ENCODE data around the gene CCNDBP1.

Gene CCNDBP1, protein sequence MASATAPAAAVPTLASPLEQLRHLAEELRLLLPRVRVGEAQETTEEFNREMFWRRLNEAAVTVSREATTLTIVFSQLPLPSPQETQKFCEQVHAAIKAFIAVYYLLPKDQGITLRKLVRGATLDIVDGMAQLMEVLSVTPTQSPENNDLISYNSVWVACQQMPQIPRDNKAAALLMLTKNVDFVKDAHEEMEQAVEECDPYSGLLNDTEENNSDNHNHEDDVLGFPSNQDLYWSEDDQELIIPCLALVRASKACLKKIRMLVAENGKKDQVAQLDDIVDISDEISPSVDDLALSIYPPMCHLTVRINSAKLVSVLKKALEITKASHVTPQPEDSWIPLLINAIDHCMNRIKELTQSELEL

GRCh38 chr15:43185157-43186002 lies at the start of gene CCNDBP1:
TSS of gene CCNDBP1 (plus strand) at chr15:43185403. CDS start at chr15:43185499, 96 bp downstream.
- TF ChIP-seq, protein P1, sequence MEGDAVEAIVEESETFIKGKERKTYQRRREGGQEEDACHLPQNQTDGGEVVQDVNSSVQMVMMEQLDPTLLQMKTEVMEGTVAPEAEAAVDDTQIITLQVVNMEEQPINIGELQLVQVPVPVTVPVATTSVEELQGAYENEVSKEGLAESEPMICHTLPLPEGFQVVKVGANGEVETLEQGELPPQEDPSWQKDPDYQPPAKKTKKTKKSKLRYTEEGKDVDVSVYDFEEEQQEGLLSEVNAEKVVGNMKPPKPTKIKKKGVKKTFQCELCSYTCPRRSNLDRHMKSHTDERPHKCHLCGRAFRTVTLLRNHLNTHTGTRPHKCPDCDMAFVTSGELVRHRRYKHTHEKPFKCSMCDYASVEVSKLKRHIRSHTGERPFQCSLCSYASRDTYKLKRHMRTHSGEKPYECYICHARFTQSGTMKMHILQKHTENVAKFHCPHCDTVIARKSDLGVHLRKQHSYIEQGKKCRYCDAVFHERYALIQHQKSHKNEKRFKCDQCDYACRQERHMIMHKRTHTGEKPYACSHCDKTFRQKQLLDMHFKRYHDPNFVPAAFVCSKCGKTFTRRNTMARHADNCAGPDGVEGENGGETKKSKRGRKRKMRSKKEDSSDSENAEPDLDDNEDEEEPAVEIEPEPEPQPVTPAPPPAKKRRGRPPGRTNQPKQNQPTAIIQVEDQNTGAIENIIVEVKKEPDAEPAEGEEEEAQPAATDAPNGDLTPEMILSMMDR (IDR thresholded peaks at IDR 0.05; ENCODE audit: low read depth, low read length) = peak; percentile 52
- peak; percentile 65 for DNase-seq (ENCODE audit: low read depth, low spot score)
- in situ Hi-C loops (cut with HindIII; ENCODE audit: low sequenced_read_pairs) = no loop called here
- H3K4me3 ChIP-seq (ENCODE audit: low read depth, low read length) = peak within 1 kb of the TSS; percentile 75

GRCh38 chr15:43143203-43143941 lies 41.8 kb upstream of the CCNDBP1 start:
- no peak for DNase-seq (ENCODE audit: low read depth, low spot score)
- TF ChIP-seq, protein P1 (IDR thresholded peaks at IDR 0.05; ENCODE audit: low read depth, low read length) = no peak
- H3K4me3 ChIP-seq (ENCODE audit: low read depth, low read length) = no peak overlapping the region
- in situ Hi-C loops (cut with HindIII; ENCODE audit: low sequenced_read_pairs) = no loop called here

- H3K4me3 ChIP-seq (ENCODE audit: low read depth, low read length) = no peak overlapping the region
- in situ Hi-C loops (cut with HindIII; ENCODE audit: low sequenced_read_pairs) = no loop called here
- DNase-seq (ENCODE audit: low read depth, low spot score) = no peak
- TF ChIP-seq, protein P1 (IDR thresholded peaks at IDR 0.05; ENCODE audit: low read depth, low read length) = no peak
Observed at GRCh38 chr15:43144512-43144911, 40.7 kb upstream of the CCNDBP1 start.

GRCh38 chr15:43146184-43146583 lies 39.0 kb upstream of the CCNDBP1 start:
- TF ChIP-seq, protein P1 (IDR thresholded peaks at IDR 0.05; ENCODE audit: low read depth, low read length) = no peak
- H3K4me3 ChIP-seq (ENCODE audit: low read depth, low read length) = no peak overlapping the region
- no peak for DNase-seq (ENCODE audit: low read depth, low spot score)
- in situ Hi-C loops (cut with HindIII; ENCODE audit: low sequenced_read_pairs) = no loop called here

GRCh38 chr15:43150191-43150929 lies 34.8 kb upstream of the CCNDBP1 start:
- TF ChIP-seq, protein P1 (IDR thresholded peaks at IDR 0.05; ENCODE audit: low read depth, low read length) = no peak
- DNase-seq (ENCODE audit: low read depth, low spot score) = peak; percentile 91
- no peak overlapping the region for H3K4me3 ChIP-seq (ENCODE audit: low read depth, low read length)
- in situ Hi-C loops (cut with HindIII; ENCODE audit: low sequenced_read_pairs) = no loop called here

All from astrocyte of the spinal cord (primary cell).